ENCODE data around the gene GIGYF2. TPM values are rescaled to one million over a fixed set of nuclear protein-coding genes. Genes with fewer than 3 reads are reported as not detected.

The GIGYF2 gene, protein sequence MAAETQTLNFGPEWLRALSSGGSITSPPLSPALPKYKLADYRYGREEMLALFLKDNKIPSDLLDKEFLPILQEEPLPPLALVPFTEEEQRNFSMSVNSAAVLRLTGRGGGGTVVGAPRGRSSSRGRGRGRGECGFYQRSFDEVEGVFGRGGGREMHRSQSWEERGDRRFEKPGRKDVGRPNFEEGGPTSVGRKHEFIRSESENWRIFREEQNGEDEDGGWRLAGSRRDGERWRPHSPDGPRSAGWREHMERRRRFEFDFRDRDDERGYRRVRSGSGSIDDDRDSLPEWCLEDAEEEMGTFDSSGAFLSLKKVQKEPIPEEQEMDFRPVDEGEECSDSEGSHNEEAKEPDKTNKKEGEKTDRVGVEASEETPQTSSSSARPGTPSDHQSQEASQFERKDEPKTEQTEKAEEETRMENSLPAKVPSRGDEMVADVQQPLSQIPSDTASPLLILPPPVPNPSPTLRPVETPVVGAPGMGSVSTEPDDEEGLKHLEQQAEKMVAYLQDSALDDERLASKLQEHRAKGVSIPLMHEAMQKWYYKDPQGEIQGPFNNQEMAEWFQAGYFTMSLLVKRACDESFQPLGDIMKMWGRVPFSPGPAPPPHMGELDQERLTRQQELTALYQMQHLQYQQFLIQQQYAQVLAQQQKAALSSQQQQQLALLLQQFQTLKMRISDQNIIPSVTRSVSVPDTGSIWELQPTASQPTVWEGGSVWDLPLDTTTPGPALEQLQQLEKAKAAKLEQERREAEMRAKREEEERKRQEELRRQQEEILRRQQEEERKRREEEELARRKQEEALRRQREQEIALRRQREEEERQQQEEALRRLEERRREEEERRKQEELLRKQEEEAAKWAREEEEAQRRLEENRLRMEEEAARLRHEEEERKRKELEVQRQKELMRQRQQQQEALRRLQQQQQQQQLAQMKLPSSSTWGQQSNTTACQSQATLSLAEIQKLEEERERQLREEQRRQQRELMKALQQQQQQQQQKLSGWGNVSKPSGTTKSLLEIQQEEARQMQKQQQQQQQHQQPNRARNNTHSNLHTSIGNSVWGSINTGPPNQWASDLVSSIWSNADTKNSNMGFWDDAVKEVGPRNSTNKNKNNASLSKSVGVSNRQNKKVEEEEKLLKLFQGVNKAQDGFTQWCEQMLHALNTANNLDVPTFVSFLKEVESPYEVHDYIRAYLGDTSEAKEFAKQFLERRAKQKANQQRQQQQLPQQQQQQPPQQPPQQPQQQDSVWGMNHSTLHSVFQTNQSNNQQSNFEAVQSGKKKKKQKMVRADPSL (N-terminal part only)
- total RNA-seq (2012; rRNA removed), result 52.5 and 66.0 TPM in 2 replicates
- 14.7 and 18.3 TPM in 2 replicates for polyA plus RNA-seq (2012; rRNA removed)
- 5.4 and 6.7 TPM in 2 replicates for polyA plus RNA-seq (2012; cell fraction: cytosol; rRNA removed)
- 6.6 and 21.4 TPM in 2 replicates for polyA plus RNA-seq (2012; cell fraction: nucleus; rRNA removed; ENCODE audit: low replicate concordance)
- percentile 90 among the genes with signal in this experiment for Bru-seq, nascent RNA
- BruChase-seq, experiment 1, labeled RNA remaining after a 6-hour chase, result percentile 88 among the genes with signal in this experiment
- percentile 89 among the genes with signal in this experiment for BruChase-seq, experiment 2, labeled RNA remaining after a 2-hour chase
- long read RNA-seq, full-length matches to known transcripts, result 4 of 47 reads
- long read RNA-seq, partial matches to known transcripts, result 22 of 47 reads
- long read RNA-seq, other reads (novel, unspliced or antisense), result 21 of 47 reads

DNA sequence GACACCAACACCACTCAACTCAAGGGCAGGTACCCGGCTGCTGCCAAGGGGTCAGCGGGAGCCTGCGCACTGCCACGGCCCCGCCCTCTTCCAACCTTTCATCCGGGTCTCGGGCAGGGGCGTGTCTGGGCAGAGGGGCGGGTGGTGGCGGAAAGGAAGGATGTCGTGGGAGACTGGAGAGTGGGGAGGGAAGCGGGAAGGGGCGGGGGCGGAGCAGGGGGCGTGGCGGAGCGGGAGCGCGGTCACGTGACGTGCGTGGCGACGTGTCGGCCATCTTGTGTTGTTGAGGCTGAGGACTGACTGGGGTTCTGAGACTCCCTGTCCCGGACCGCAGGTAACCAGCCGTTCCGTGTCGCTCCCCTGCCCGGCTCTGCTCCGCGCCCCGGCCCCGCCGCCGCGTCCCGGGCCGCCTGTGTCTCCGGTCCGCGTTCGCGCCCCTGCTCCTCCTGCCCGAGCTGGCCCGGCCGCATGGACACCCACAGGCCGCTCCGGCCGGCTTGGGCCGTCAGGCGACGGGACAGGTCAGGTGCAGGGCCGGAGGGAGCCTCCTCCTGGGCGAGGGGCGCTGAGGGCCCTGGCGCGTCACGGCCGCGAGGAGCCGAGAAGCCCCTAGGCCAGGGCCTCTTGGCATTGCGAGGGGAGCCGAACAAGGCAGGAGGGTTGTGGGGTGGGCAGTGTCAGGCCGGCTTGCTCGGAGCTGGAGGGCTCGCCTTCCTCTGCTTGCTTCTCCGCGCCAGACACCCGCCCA is at the start of gene GIGYF2:
Gene GIGYF2, plus strand, starts transcription at position 273 of the 748 bp plus-strand sequence. CDS start 37,867 bp downstream, outside the sequence.
- in situ Hi-C loops (cut with MboI; ENCODE audit: low sequenced_read_pairs), result no loop called here
- H3K9me1 ChIP-seq (ENCODE audit: insufficient read depth, low read length), result 0 out of 2 replicates have a peak, but pooled peaks cover 2% of the 10 kb centered on the region
- peak within 1 kb of the TSS; percentile 65 for H3K4ac ChIP-seq (ENCODE audit: low read depth, low read length)
- H4K20me1 ChIP-seq (ENCODE audit: insufficient read depth, low read length), result peaks cover 17% of the 10 kb centered on the region
- H3K18ac ChIP-seq (ENCODE audit: low read depth, low read length), result peak within 1 kb of the TSS; percentile 11; the same call in 1 of the 2 replicates
- peak within 1 kb of the TSS; percentile 95 for H3K9ac ChIP-seq (ENCODE audit: low read depth, low read length)
- no peak within 1 kb of the TSS; the same call in 2 of the 3 replicates for H2BK15ac ChIP-seq (ENCODE audit: low read depth, low read length)
- H2BK20ac ChIP-seq (ENCODE audit: low read depth, low read length), result no peak within 1 kb of the TSS
- H3K9me3 ChIP-seq (ENCODE audit: control insufficient read depth, insufficient read depth, low read length), result no peaks in the 10 kb centered on the region
- peak within 1 kb of the TSS; percentile 72 for H4K91ac ChIP-seq (ENCODE audit: insufficient read depth, low read depth, low read length)
- peak within 1 kb of the TSS; percentile 67 for H2AK5ac ChIP-seq (ENCODE audit: low read depth, low read length)
- ChIA-PET CTCF (no interaction called here), POLR2A (ENCODE audit: unreplicated experiment) (no interaction called here)
- peak within 1 kb of the TSS; percentile 28 for H2BK5ac ChIP-seq (ENCODE audit: low read depth, low read length, poor library complexity, severe bottlenecking)
- 0 out of 2 replicates have a peak within 1 kb of the TSS, but pooled peaks have one; percentile 47 for H3K56ac ChIP-seq (ENCODE audit: extremely low read depth, insufficient read depth, low read length)
- H3K4me1 ChIP-seq (ENCODE audit: control insufficient read depth, insufficient read depth, low read length), result peaks cover 6% of the 10 kb centered on the region
- peak within 1 kb of the TSS; percentile 93 for H2AK9ac ChIP-seq (replicated peaks; ENCODE audit: low read depth, low read length, poor library complexity)
- intact Hi-C loops (cut with micrococcal nuclease), result no loop called here
- WGBS, 2 experiments (ENCODE audit: extremely low coverage in 2 of 2, insufficient read length in 1 of 2), result 0% methylated on average over 2 of the region's 71 CpGs; no CpG with 5 or more reads in 1 of the 2 experiments
- no peaks in the 10 kb centered on the region for H3K36me3 ChIP-seq (ENCODE audit: control insufficient read depth, insufficient read depth, low read length)
- H3K27ac ChIP-seq (ENCODE audit: insufficient read depth, low read length), result peak within 1 kb of the TSS; percentile 66
- H4K8ac ChIP-seq (ENCODE audit: low read depth in 2 of 2, low read length in 2 of 2), result peak within 1 kb of the TSS; percentile 91 to 99
- peak within 1 kb of the TSS; percentile 84 for H2AFZ ChIP-seq (replicated peaks; ENCODE audit: low read length, poor library complexity)
- H3K23ac ChIP-seq (ENCODE audit: low read depth, low read length), result peak within 1 kb of the TSS; percentile 40
- ATAC-seq (ENCODE audit: low read depth) (peak; percentile 94), DNase-seq (peak; percentile 92)
- peaks cover 3 to 30% of the 10 kb centered on the region in 2 experiments for H3K79me1 ChIP-seq (ENCODE audit: low read depth in 1 of 2, low read length in 2 of 2)
- BruUV-seq (replicated peaks), result no TSS peak
- peak within 1 kb of the TSS; percentile 98 for H4K5ac ChIP-seq (ENCODE audit: low read depth, low read length)
- no peak within 1 kb of the TSS for H2BK120ac ChIP-seq (ENCODE audit: low read depth, low read length)
- dilution Hi-C loops (cut with HindIII; ENCODE audit: low sequenced_read_pairs, unreplicated experiment), result no loop called here
- H3K4me2 ChIP-seq (ENCODE audit: low read depth, low read length), result peak within 1 kb of the TSS; percentile 99
- TF ChIP-seq POLR2A (IDR thresholded peaks at IDR 0.05; ENCODE audit: low read depth, low read length), result peak; percentile 77
- peak; percentile 71 for TF ChIP-seq BHLHE40 (IDR thresholded peaks at IDR 0.05; ENCODE audit: low read depth, low read length)
- TF ChIP-seq RFX5 (IDR thresholded peaks at IDR 0.05; ENCODE audit: low read depth, low read length), result no peak
- TF ChIP-seq MAZ (IDR thresholded peaks at IDR 0.05; ENCODE audit: borderline replicate concordance, low read depth, low read length), result peak; percentile 87; the same call in 1 of the 2 replicates
- TF ChIP-seq, protein P1, sequence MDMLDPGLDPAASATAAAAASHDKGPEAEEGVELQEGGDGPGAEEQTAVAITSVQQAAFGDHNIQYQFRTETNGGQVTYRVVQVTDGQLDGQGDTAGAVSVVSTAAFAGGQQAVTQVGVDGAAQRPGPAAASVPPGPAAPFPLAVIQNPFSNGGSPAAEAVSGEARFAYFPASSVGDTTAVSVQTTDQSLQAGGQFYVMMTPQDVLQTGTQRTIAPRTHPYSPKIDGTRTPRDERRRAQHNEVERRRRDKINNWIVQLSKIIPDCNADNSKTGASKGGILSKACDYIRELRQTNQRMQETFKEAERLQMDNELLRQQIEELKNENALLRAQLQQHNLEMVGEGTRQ (IDR thresholded peaks at IDR 0.05; ENCODE audit: low read depth, low read length), result peak; percentile 94
- no peak for TF ChIP-seq RCOR1 (IDR thresholded peaks at IDR 0.05; ENCODE audit: insufficient replicate concordance, low read length)
- peak; percentile 57; the same call in 1 of the 2 replicates for TF ChIP-seq MXI1 (IDR thresholded peaks at IDR 0.05; ENCODE audit: borderline replicate concordance, low read depth, low read length)
- no peak for TF ChIP-seq SMC3 (IDR thresholded peaks at IDR 0.05; ENCODE audit: low read depth, low read length)
- peak within 1 kb of the TSS; percentile 53 for H3K14ac ChIP-seq (replicated peaks; ENCODE audit: low read depth, low read length)
- peak within 1 kb of the TSS; percentile 78 for H3K4me3 ChIP-seq (ENCODE audit: insufficient read depth, low read depth, low read length)
- H3K27me3 ChIP-seq (ENCODE audit: control insufficient read depth, insufficient read depth, low read length), result no peaks in the 10 kb centered on the region; the same call in 1 of the 2 replicates

Measured in IMR-90 (cell line).